GM23338 (cell line): ENCODE measurements around the gene FTCDNL1. TPM values are rescaled to one million over a fixed set of nuclear protein-coding genes. Genes with fewer than 3 reads are reported as not detected.

Experiments used
- ATAC-seq: fragments of 200-7000 bp; cut with Tn5 transposase; 3 replicates; pipeline ENCODE4 v1.9.1; 2020
- DNase-seq: peaks from one replicate; pipeline ENCODE4 v3.0.0-alpha.2; 2015; ENCODE audit warnings: low spot score
- H2AFZ ChIP-seq: fragments of 200-600 bp; sonication (generic); 2 replicates; pipeline ENCODE4 v1.8.0; 2016; ENCODE audit warnings: antibody characterized with exemption, mild to moderate bottlenecking, moderate library complexity
- H3F3A ChIP-seq: fragments of 200-600 bp; sonication (generic); replicated peaks from 2 replicates; pipeline ENCODE4 v1.8.0; 2017; ENCODE audit warnings: antibody characterized with exemption, mixed run types, low read depth
- H3K27ac ChIP-seq: fragments of 200-600 bp; sonication (generic); 2 replicates; pipeline ENCODE4 v1.6.1; 2016; ENCODE audit warnings: low read depth
- H3K27me3 ChIP-seq: fragments of 200-600 bp; sonication (generic); 2 replicates; pipeline ENCODE4 v1.8.0; 2016; ENCODE audit warnings: mild to moderate bottlenecking, mixed run types, moderate library complexity; ENCODE audit not compliant: insufficient read depth
- H3K36me3 ChIP-seq: fragments of 200-600 bp; sonication (generic); 2 replicates; pipeline ENCODE4 v1.8.0; 2016; ENCODE audit warnings: mild to moderate bottlenecking; ENCODE audit not compliant: insufficient read depth
- H3K4me1 ChIP-seq: fragments of 200-600 bp; sonication (generic); 2 replicates; pipeline ENCODE4 v1.8.0; 2016; ENCODE audit warnings: mild to moderate bottlenecking, moderate library complexity; ENCODE audit not compliant: insufficient read depth
- H3K4me2 ChIP-seq: fragments of 200-600 bp; sonication (generic); 2 replicates; pipeline ENCODE4 v1.7.1; 2017; ENCODE audit warnings: mixed run types
- H3K4me3 ChIP-seq: fragments of 200-600 bp; sonication (generic); 2 replicates; pipeline ENCODE4 v1.6.1; 2016; ENCODE audit warnings: mixed run types
- H3K79me2 ChIP-seq: fragments of 200-600 bp; sonication (generic); replicated peaks from 2 replicates; pipeline ENCODE4 v1.8.0; 2017; ENCODE audit warnings: mild to moderate bottlenecking; ENCODE audit not compliant: insufficient read depth
- H3K9me2 ChIP-seq: fragments of 200-600 bp; sonication (generic); 2 replicates; pipeline ENCODE4 v1.8.0; 2017; ENCODE audit not compliant: insufficient read depth
- H4K20me1 ChIP-seq: fragments of 200-600 bp; sonication (generic); replicated peaks from 2 replicates; pipeline ENCODE4 v1.8.0; 2017; ENCODE audit warnings: mild to moderate bottlenecking; ENCODE audit not compliant: insufficient read depth
- H3K27ac Mint-ChIP-seq: 2 replicates; pipeline ENCODE4 v1.8.0; 2020; ENCODE audit warnings: inconsistent platforms, mild to moderate bottlenecking, moderate library complexity, mixed read lengths
- H3K27me3 Mint-ChIP-seq: 3 replicates; pipeline ENCODE4 v1.8.0; 2022; ENCODE audit warnings: low read depth, mild to moderate bottlenecking, moderate library complexity, mixed read lengths, inconsistent platforms; ENCODE audit not compliant: insufficient read depth, poor library complexity
- H3K36me3 Mint-ChIP-seq: 3 replicates; pipeline ENCODE4 v1.8.0; 2021; ENCODE audit warnings: low read depth, mild to moderate bottlenecking, inconsistent platforms, moderate library complexity, mixed read lengths
- H3K4me1 Mint-ChIP-seq: 3 replicates; pipeline ENCODE4 v1.8.0; 2020; ENCODE audit warnings: mild to moderate bottlenecking, inconsistent platforms, mixed read lengths
- H3K4me3 Mint-ChIP-seq: 3 replicates; pipeline ENCODE4 v1.8.0; 2021; ENCODE audit warnings: moderate library complexity, mild to moderate bottlenecking, inconsistent platforms, mixed read lengths
- H3K9me3 Mint-ChIP-seq: 3 replicates; pipeline ENCODE4 v1.8.0; 2020; ENCODE audit warnings: moderate library complexity, mild to moderate bottlenecking, inconsistent platforms, mixed read lengths
- CREB1 ChIP-seq: fragments of 250-450 bp; sonication (Bioruptor Pico); IDR thresholded peaks from 2 replicates; pipeline ENCODE4 v1.5.0; 2020; ENCODE audit warnings: low read depth, mild to moderate bottlenecking, moderate library complexity
- EZH2 ChIP-seq: fragments of 200-600 bp; sonication (generic); IDR thresholded peaks from one replicate; pipeline ENCODE4 v1.8.0; 2017; ENCODE audit warnings: antibody characterized with exemption, mild to moderate bottlenecking, low read depth; ENCODE audit not compliant: unreplicated experiment
- EZH2phosphoT487 ChIP-seq: fragments of 200-600 bp; sonication (generic); IDR thresholded peaks from one replicate; pipeline ENCODE4 v1.8.1; 2018; ENCODE audit warnings: antibody characterized with exemption; ENCODE audit not compliant: unreplicated experiment
- NANOG ChIP-seq: IDR thresholded peaks from 2 replicates; pipeline ENCODE4 v1.6.1; 2016; ENCODE audit warnings: antibody characterized with exemption, borderline replicate concordance
- POLR2AphosphoS5 ChIP-seq: IDR thresholded peaks from 2 replicates; pipeline ENCODE4 v1.6.1; 2016; ENCODE audit warnings: antibody characterized with exemption, low read depth
- STAT1 ChIP-seq: IDR thresholded peaks from one replicate; pipeline ENCODE4 v1.6.1; 2016; ENCODE audit warnings: antibody characterized with exemption; ENCODE audit not compliant: unreplicated experiment
- ZNF114 ChIP-seq: fragments of 250-450 bp; sonication (Bioruptor Pico); IDR thresholded peaks from 2 replicates; pipeline ENCODE4 v1.5.0; 2020; ENCODE audit warnings: mild to moderate bottlenecking, moderate library complexity
- ZNF331 ChIP-seq: fragments of 250-450 bp; sonication (Bioruptor Pico); IDR thresholded peaks from 2 replicates; pipeline ENCODE4 v1.5.0; 2020; ENCODE audit warnings: low read depth, mild to moderate bottlenecking, moderate library complexity
- polyA plus RNA-seq: library from polyadenylated mRNA; unstranded; fragments of >200 nt; fragmentation: Nextera tagmentation; extraction: Ambion mirVana; gene quantifications from 2 replicates; pipeline ENCODE4 v1.2.1, GENCODE V29; 2016
- total RNA-seq: library from RNA; depleted of rRNA; stranded (reverse); fragments of >200 nt; shearing (Covaris generic); gene quantifications from 2 replicates; pipeline ENCODE4 v1.2.3, GENCODE V29; 2014
- TF ChIP-seq, protein P1 (sequence below): fragments of 250-450 bp; sonication (Bioruptor Pico); IDR thresholded peaks from 2 replicates; pipeline ENCODE4 v1.5.0; 2020; ENCODE audit warnings: mild to moderate bottlenecking, moderate library complexity
- TF ChIP-seq, protein P2 (sequence below): IDR thresholded peaks from 2 replicates; pipeline ENCODE4 v1.6.1; 2016; ENCODE audit warnings: antibody characterized with exemption
- TF ChIP-seq, protein P3 (sequence below), 2 experiments: fragments of 200-600 bp in 1 of 2; sonication (generic) in 1 of 2; conservative IDR thresholded peaks; 2 replicates each; pipeline versions ENCODE4 v1.5.1 to v1.6.1; 2016 to 2017; ENCODE audit warnings: antibody characterized with exemption in 2 of 2, low read depth in 2 of 2, mild to moderate bottlenecking in 2 of 2, moderate library complexity in 1 of 2

The FTCDNL1 gene
- total and polyA plus RNA-seq, 2 experiments from 2014 or later: 1.7 to 2.0 TPM

- Histone ChIP-seq H3F3A (no peaks in the 10 kb centered on the region), H3K27ac (no peak overlapping the region), H2AFZ (no peak overlapping the region; the same call in 1 of the 2 replicates), H4K20me1 (no peaks in the 10 kb centered on the region), H3K4me2 (no peak overlapping the region), H3K79me2 (no peaks in the 10 kb centered on the region), H3K4me3 (no peak overlapping the region), H3K36me3 (no peaks in the 10 kb centered on the region), H3K4me1 (no peaks in the 10 kb centered on the region), H3K27me3 (no peaks in the 10 kb centered on the region), H3K9me2 (no peaks in the 10 kb centered on the region)
- no peak for ATAC-seq
- Mint-ChIP-seq H3K4me3 (no peak overlapping the region), H3K27ac (no peak overlapping the region), H3K36me3 (no peaks in the 10 kb centered on the region), H3K4me1 (peaks cover 8% of the 10 kb centered on the region; the same call in 1 of the 3 replicates), H3K27me3 (peaks cover 4% of the 10 kb centered on the region), H3K9me3 (no peaks in the 10 kb centered on the region)
- TF ChIP-seq ZNF331 (no peak), ZNF114 (CRISPR knock-in tag) (no peak), NANOG (no peak)
- no peak for DNase-seq
Observed at GRCh38 chr2:199717587-199717907, 133.4 kb downstream of the FTCDNL1 start.

- no peaks in the 10 kb centered on the region for H3K36me3 Mint-ChIP-seq
- Histone ChIP-seq H4K20me1 (no peaks in the 10 kb centered on the region), H3K4me1 (no peaks in the 10 kb centered on the region), H3K4me2 (no peak overlapping the region), H3K27me3 (no peaks in the 10 kb centered on the region), H3K79me2 (no peaks in the 10 kb centered on the region), H3F3A (no peaks in the 10 kb centered on the region), H3K27ac (no peak overlapping the region), H3K36me3 (no peaks in the 10 kb centered on the region), H3K4me3 (no peak overlapping the region), H3K9me2 (no peaks in the 10 kb centered on the region), H2AFZ (peak overlapping the region; percentile 56; the same call in 1 of the 2 replicates)
- DNase-seq (no peak), ATAC-seq (no peak)
- H3K4me3 Mint-ChIP-seq: no peak overlapping the region
- peaks cover 8% of the 10 kb centered on the region; the same call in 1 of the 3 replicates for H3K4me1 Mint-ChIP-seq
- no peak overlapping the region for H3K27ac Mint-ChIP-seq
- peaks cover 2% of the 10 kb centered on the region for H3K27me3 Mint-ChIP-seq
- H3K9me3 Mint-ChIP-seq: no peaks in the 10 kb centered on the region
- TF ChIP-seq, protein P1, sequence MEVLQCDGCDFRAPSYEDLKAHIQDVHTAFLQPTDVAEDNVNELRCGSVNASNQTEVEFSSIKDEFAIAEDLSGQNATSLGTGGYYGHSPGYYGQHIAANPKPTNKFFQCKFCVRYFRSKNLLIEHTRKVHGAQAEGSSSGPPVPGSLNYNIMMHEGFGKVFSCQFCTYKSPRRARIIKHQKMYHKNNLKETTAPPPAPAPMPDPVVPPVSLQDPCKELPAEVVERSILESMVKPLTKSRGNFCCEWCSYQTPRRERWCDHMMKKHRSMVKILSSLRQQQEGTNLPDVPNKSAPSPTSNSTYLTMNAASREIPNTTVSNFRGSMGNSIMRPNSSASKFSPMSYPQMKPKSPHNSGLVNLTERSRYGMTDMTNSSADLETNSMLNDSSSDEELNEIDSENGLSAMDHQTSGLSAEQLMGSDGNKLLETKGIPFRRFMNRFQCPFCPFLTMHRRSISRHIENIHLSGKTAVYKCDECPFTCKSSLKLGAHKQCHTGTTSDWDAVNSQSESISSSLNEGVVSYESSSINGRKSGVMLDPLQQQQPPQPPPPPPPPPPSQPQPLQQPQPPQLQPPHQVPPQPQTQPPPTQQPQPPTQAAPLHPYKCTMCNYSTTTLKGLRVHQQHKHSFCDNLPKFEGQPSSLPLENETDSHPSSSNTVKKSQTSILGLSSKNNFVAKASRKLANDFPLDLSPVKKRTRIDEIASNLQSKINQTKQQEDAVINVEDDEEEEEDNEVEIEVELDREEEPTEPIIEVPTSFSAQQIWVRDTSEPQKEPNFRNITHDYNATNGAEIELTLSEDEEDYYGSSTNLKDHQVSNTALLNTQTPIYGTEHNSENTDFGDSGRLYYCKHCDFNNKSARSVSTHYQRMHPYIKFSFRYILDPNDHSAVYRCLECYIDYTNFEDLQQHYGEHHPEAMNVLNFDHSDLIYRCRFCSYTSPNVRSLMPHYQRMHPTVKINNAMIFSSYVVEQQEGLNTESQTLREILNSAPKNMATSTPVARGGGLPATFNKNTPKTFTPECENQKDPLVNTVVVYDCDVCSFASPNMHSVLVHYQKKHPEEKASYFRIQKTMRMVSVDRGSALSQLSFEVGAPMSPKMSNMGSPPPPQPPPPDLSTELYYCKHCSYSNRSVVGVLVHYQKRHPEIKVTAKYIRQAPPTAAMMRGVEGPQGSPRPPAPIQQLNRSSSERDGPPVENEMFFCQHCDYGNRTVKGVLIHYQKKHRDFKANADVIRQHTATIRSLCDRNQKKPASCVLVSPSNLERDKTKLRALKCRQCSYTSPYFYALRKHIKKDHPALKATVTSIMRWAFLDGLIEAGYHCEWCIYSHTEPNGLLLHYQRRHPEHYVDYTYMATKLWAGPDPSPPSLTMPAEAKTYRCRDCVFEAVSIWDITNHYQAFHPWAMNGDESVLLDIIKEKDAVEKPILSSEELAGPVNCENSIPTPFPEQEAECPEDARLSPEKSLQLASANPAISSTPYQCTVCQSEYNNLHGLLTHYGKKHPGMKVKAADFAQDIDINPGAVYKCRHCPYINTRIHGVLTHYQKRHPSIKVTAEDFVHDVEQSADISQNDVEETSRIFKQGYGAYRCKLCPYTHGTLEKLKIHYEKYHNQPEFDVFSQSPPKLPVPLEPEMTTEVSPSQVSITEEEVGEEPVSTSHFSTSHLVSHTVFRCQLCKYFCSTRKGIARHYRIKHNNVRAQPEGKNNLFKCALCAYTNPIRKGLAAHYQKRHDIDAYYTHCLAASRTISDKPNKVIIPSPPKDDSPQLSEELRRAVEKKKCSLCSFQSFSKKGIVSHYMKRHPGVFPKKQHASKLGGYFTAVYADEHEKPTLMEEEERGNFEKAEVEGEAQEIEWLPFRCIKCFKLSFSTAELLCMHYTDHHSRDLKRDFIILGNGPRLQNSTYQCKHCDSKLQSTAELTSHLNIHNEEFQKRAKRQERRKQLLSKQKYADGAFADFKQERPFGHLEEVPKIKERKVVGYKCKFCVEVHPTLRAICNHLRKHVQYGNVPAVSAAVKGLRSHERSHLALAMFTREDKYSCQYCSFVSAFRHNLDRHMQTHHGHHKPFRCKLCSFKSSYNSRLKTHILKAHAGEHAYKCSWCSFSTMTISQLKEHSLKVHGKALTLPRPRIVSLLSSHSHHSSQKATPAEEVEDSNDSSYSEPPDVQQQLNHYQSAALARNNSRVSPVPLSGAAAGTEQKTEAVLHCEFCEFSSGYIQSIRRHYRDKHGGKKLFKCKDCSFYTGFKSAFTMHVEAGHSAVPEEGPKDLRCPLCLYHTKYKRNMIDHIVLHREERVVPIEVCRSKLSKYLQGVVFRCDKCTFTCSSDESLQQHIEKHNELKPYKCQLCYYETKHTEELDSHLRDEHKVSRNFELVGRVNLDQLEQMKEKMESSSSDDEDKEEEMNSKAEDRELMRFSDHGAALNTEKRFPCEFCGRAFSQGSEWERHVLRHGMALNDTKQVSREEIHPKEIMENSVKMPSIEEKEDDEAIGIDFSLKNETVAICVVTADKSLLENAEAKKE (CRISPR knock-in tag): no peak
- TF ChIP-seq CREB1 (CRISPR knock-in tag) (no peak), EZH2phosphoT487 (no peak), NANOG (no peak), EZH2 (no peak), POLR2AphosphoS5 (no peak), STAT1 (no peak), ZNF331 (no peak)
- TF ChIP-seq, protein P2, sequence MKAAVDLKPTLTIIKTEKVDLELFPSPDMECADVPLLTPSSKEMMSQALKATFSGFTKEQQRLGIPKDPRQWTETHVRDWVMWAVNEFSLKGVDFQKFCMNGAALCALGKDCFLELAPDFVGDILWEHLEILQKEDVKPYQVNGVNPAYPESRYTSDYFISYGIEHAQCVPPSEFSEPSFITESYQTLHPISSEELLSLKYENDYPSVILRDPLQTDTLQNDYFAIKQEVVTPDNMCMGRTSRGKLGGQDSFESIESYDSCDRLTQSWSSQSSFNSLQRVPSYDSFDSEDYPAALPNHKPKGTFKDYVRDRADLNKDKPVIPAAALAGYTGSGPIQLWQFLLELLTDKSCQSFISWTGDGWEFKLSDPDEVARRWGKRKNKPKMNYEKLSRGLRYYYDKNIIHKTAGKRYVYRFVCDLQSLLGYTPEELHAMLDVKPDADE: no peak
- TF ChIP-seq, protein P3, sequence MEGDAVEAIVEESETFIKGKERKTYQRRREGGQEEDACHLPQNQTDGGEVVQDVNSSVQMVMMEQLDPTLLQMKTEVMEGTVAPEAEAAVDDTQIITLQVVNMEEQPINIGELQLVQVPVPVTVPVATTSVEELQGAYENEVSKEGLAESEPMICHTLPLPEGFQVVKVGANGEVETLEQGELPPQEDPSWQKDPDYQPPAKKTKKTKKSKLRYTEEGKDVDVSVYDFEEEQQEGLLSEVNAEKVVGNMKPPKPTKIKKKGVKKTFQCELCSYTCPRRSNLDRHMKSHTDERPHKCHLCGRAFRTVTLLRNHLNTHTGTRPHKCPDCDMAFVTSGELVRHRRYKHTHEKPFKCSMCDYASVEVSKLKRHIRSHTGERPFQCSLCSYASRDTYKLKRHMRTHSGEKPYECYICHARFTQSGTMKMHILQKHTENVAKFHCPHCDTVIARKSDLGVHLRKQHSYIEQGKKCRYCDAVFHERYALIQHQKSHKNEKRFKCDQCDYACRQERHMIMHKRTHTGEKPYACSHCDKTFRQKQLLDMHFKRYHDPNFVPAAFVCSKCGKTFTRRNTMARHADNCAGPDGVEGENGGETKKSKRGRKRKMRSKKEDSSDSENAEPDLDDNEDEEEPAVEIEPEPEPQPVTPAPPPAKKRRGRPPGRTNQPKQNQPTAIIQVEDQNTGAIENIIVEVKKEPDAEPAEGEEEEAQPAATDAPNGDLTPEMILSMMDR (conservative IDR thresholded peaks at IDR 0.05; ENCODE audit: low read depth in 2 of 2): no peak
Observed at GRCh38 chr2:199716807-199717586, 134.0 kb downstream of the FTCDNL1 start.
